GM20000 (cell line): ENCODE data around the gene RHBDF2.

Experiments
- DNase-seq: peaks from one replicate; pipeline ENCODE4 v3.0.0; 2012; ENCODE audit warnings: low spot score
- CTCF ChIP-seq: IDR thresholded peaks from 2 replicates; pipeline ENCODE4 v1.5.1; 2012; ENCODE audit warnings: mild to moderate bottlenecking, control low read depth; ENCODE audit errors: extremely low read depth, missing control alignments

The RHBDF2 gene

GRCh38 chr17:76531486-76532038, 30.3 kb upstream of the RHBDF2 start:
- no peak for TF ChIP-seq CTCF
- no peak for DNase-seq

GRCh38 chr17:76530811-76531485, 29.7 kb upstream of the RHBDF2 start:
- DNase-seq: no peak
- TF ChIP-seq CTCF: no peak

GRCh38 chr17:76530095-76530723, 29.0 kb upstream of the RHBDF2 start:
- no peak for TF ChIP-seq CTCF
- no peak for DNase-seq

- no peak for DNase-seq
- no peak for TF ChIP-seq CTCF
These were observed 28.2 kb upstream of the RHBDF2 start for GRCh38 chr17:76529224-76530094.

GRCh38 chr17:76528528-76529223, 27.5 kb upstream of the RHBDF2 start:
- no peak for DNase-seq
- no peak for TF ChIP-seq CTCF

- no peak for TF ChIP-seq CTCF
- DNase-seq: no peak
These were observed 26.9 kb upstream of the RHBDF2 start for GRCh38 chr17:76528156-76528527.
